Measurements from ENCODE around the gene TMEM135. TPM values are rescaled to one million over a fixed set of nuclear protein-coding genes. Genes with fewer than 3 reads are reported as not detected.
A peak's percentile ranks its signal among the peaks of the same experiment; 100 is the strongest.

The TMEM135 gene
- total and polyA plus RNA-seq, 12 donors: 3.4 to 28.6 (median 16.9) TPM

DNA sequence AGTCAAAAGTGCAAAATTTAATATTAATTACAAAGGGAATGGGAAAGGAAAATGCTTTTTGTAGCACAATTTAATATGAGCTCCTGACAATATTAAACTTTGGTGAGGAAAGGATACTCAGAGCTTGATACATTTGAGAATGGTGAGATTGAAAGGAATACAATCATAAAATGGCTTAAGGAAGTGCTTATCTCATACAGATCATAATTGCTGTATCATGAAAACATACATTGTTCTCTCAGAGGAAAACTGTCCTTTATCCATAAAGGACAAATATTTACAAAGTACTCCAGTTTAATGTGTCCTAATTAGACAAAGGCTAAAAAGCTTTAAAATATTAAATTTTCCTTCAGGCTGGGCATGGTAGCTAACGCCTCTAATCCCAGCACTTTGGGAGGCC lies 260.4 kb downstream of the TMEM135 start:
- Histone ChIP-seq H3K4me1 (peaks cover 0 to 24% (median 4%) of the 10 kb centered on the region in 9 donors), H3K9me3 (peaks cover 0 to 4% (median 0%) of the 10 kb centered on the region in 11 donors), H3K4me3 (no peak overlapping the region), H3K36me3 (no peaks in the 10 kb centered on the region), H3K27ac (no peak overlapping the region), H3K27me3 (no peaks in the 10 kb centered on the region)
- ATAC-seq (no peak), DNase-seq (no peak)
- WGBS, 2 donors: 92 to 97% methylated on average over 1 of the region's 1 CpG
- TF ChIP-seq, protein P1, sequence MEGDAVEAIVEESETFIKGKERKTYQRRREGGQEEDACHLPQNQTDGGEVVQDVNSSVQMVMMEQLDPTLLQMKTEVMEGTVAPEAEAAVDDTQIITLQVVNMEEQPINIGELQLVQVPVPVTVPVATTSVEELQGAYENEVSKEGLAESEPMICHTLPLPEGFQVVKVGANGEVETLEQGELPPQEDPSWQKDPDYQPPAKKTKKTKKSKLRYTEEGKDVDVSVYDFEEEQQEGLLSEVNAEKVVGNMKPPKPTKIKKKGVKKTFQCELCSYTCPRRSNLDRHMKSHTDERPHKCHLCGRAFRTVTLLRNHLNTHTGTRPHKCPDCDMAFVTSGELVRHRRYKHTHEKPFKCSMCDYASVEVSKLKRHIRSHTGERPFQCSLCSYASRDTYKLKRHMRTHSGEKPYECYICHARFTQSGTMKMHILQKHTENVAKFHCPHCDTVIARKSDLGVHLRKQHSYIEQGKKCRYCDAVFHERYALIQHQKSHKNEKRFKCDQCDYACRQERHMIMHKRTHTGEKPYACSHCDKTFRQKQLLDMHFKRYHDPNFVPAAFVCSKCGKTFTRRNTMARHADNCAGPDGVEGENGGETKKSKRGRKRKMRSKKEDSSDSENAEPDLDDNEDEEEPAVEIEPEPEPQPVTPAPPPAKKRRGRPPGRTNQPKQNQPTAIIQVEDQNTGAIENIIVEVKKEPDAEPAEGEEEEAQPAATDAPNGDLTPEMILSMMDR (IDR thresholded peaks at IDR 0.05): no peak
- intact Hi-C loops (cut with DNase I): loop anchor here in 1 of 10 donors (10.0 kb wide), 1 partner anchor 433 kb away; no protein-coding TSS in a partner anchor

DNA sequence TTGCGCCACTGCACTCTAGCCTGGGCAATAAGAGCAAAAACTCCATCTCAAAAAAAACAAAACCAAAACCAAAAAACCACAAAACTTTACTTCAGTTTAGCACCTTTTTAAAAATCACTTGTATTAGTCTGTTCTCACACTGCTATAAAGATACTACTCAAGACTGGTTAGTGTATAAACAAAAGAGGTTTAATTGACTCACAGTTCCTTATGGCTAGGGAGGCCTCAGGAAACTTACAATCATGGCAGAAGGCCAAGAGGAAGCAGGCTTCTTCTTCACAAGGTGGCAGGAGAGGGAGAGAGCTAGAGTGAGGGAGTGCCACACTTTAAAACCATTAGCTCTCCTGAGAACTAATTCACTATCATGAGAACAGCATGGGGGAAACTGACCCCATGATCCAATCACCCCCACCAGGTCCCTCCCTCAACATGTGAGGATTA lies 261.3 kb downstream of the TMEM135 start:
- intact Hi-C loops (cut with DNase I): loop anchor here in 1 of 10 donors (10.0 kb wide), 1 partner anchor 434 kb away; no protein-coding TSS in a partner anchor
- 100% methylated on average over 1 of the region's 1 CpG for WGBS, 2 donors

DNA sequence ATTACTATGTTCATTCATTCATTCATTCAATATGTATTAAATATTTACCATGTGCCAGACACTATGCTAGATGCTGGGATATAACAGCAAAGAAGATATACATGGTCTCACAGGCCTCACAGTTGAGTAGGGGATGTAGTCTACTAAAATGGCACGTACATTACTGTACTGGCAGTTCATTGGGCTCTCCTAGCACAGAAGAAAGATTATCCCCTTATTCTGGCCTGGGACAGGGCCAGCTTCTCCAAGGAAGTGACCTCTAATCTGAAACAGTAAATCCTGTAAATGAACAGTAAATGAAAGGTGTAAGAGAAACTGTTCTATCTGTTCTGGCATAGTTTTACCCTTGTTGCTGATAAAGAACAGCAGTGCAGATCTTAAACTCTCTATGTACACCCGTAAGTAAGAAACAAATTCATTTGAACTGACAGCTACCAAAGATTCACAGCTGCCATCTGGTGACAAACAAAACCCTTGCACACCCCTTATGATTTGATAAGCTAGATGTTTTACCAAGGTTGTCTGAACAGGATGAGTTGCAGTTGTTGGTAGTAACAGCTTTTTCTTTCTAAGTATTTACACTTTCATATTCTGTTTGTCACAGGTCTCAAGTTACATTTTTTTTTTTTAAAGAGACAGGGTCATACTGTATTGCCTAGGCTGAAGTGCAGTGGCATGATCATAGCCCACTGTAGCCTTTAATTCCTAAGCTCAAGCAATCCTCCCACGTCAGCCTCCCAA lies 263.1 kb downstream of the TMEM135 start:
- TF ChIP-seq, protein P1 (IDR thresholded peaks at IDR 0.05): peak in 1 of 9 donors; percentile 9
- H3K4me3 ChIP-seq: no peak overlapping the region
- peak overlapping the region in 1 of 10 donors; percentile 29 for H3K27ac ChIP-seq
- intact Hi-C loops (cut with DNase I): loop anchor here in 1 of 10 donors (5.0 kb wide), 1 partner anchor 364 kb away; no protein-coding TSS in a partner anchor
- H3K4me1 ChIP-seq: peaks cover 0 to 33% (median 6%) of the 10 kb centered on the region in 9 donors
- ATAC-seq: no peak
- no peak for DNase-seq
- H3K27me3 ChIP-seq: no peaks in the 10 kb centered on the region
- 69 to 76% methylated on average over 3 of the region's 3 CpGs for WGBS, 2 donors
- H3K36me3 ChIP-seq: peaks cover 0 to 3% (median 0%) of the 10 kb centered on the region in 9 donors
- peaks cover 0 to 4% (median 0%) of the 10 kb centered on the region in 11 donors for H3K9me3 ChIP-seq

More for the DNA sequence above, 261.3 kb downstream of the TMEM135 start:
- ATAC-seq (peak in 1 of 8 donors; percentile 41), DNase-seq (no peak)
- TF ChIP-seq, protein P1 (IDR thresholded peaks at IDR 0.05): no peak
- Histone ChIP-seq H3K27me3 (no peaks in the 10 kb centered on the region), H3K9me3 (peaks cover 0 to 4% (median 0%) of the 10 kb centered on the region in 11 donors), H3K27ac (no peak overlapping the region), H3K4me1 (peaks cover 0 to 24% (median 4%) of the 10 kb centered on the region in 9 donors), H3K36me3 (peaks cover 0 to 3% (median 0%) of the 10 kb centered on the region in 9 donors), H3K4me3 (no peak overlapping the region)

DNA sequence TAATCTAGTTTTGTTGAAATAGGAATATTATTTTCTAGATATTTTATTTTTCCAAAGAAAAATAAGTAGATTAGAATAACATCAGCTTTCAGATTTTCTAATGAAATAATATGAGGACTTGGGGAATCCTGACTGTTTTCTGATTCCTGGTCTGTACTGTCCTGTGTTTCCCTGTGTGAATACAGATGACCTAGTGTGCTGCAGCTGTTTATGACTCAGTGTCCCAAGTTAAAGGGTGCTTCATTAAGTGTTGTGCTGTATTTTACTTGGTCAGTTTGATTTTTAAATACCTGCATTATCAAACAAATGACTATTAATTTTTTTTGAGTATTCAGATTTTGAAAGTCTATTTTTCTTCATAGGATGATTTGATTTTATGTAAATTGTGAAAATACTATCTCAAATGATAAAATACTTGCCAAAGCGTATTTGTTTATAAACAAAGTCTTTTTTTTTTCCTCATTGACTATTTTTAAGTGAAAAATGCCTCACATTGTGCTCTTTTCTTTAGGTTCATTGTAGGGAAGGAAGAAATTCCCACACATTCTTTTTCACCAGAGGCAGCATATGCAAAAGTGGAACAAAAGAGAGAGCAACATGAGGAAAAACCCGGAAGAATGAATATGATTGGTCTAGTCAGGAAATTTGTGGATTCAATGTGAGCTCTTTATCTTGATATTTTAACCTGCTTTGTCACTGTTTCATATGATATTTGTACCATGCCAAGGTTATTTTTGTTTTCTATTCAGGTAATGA lies 264.2 kb downstream of the TMEM135 start:
- intact Hi-C loops (cut with DNase I): loop anchor here in 1 of 10 donors (5.0 kb wide), 1 partner anchor 365 kb away; no protein-coding TSS in a partner anchor
- H3K4me1 ChIP-seq: peaks cover 0 to 42% (median 8%) of the 10 kb centered on the region in 9 donors
- H3K4me3 ChIP-seq: no peak overlapping the region
- ATAC-seq: no peak
- 44 to 45% methylated on average over 2 of the region's 2 CpGs for WGBS, 2 donors
- peaks cover 0 to 3% (median 0%) of the 10 kb centered on the region in 9 donors for H3K36me3 ChIP-seq
- H3K9me3 ChIP-seq: peaks cover 0 to 4% (median 0%) of the 10 kb centered on the region in 11 donors
- no peaks in the 10 kb centered on the region for H3K27me3 ChIP-seq
- no peak for DNase-seq
- TF ChIP-seq, protein P1 (IDR thresholded peaks at IDR 0.05): no peak
- peak overlapping the region in 1 of 10 donors; percentile 29 for H3K27ac ChIP-seq
